ENCODE measurements around the gene KIRREL3. TPM values are rescaled to one million over a fixed set of nuclear protein-coding genes. Genes with fewer than 3 reads are reported as not detected.

Gene KIRREL3
- polyA plus RNA-seq, 2 of the 4 experiments (the other 2 are of a cell fraction), result 3.0 to 11.0 TPM

GRCh38 chr11:126478466-126478865 lies 522.1 kb downstream of the KIRREL3 start (continued):
- TF ChIP-seq MYC (IDR thresholded peaks at IDR 0.05; ENCODE audit: borderline replicate concordance, low read length), result no peak
- no peak for TF ChIP-seq ESRRA (IDR thresholded peaks at IDR 0.05; ENCODE audit: borderline replicate concordance, low read length)
- no peak for TF ChIP-seq ATOH8 (CRISPR knock-in tag; IDR thresholded peaks at IDR 0.05; ENCODE audit: low read depth)
- no peak for TF ChIP-seq FOXS1 (CRISPR knock-in tag; IDR thresholded peaks at IDR 0.05)
- TF ChIP-seq MAZ (IDR thresholded peaks at IDR 0.05; ENCODE audit: borderline replicate concordance, low read depth, low read length), result no peak
- no peak for TF ChIP-seq CHD4 (IDR thresholded peaks at IDR 0.05; ENCODE audit: borderline replicate concordance)

GRCh38 chr11:126477535-126478305 lies 522.9 kb downstream of the KIRREL3 start:
- no peaks in the 10 kb centered on the region for H3K4me1 ChIP-seq
- no peak overlapping the region for H3K27ac ChIP-seq
- TF ChIP-seq HOXA7 (CRISPR knock-in tag; IDR thresholded peaks at IDR 0.05) (no peak), BHLHE40 (IDR thresholded peaks at IDR 0.05; ENCODE audit: low read depth, low read length) (no peak), HOXB5 (CRISPR knock-in tag; IDR thresholded peaks at IDR 0.05) (no peak), E2F6 (IDR thresholded peaks at IDR 0.05; ENCODE audit: borderline replicate concordance, low read depth) (no peak), CHD2 (IDR thresholded peaks at IDR 0.05; ENCODE audit: low read length, partially characterized antibody) (no peak), PBX3 (IDR thresholded peaks at IDR 0.05) (no peak), CEBPB (IDR thresholded peaks at IDR 0.05) (no peak), RCOR1 (IDR thresholded peaks at IDR 0.05; ENCODE audit: low read depth, low read length) (no peak), KDM5A (IDR thresholded peaks at IDR 0.05) (no peak), HEYL (CRISPR knock-in tag; IDR thresholded peaks at IDR 0.05) (no peak), ESRRA (IDR thresholded peaks at IDR 0.05; ENCODE audit: borderline replicate concordance, low read length) (no peak), POLR2AphosphoS2 (conservative IDR thresholded peaks at IDR 0.05; ENCODE audit: low read length) (no peak), BCL3 (IDR thresholded peaks at IDR 0.05) (no peak), NPAS2 (CRISPR knock-in tag; IDR thresholded peaks at IDR 0.05; ENCODE audit: borderline replicate concordance) (no peak), ZSCAN20 (CRISPR knock-in tag; IDR thresholded peaks at IDR 0.05) (no peak), JUNB (IDR thresholded peaks at IDR 0.05) (no peak), ATOH8 (CRISPR knock-in tag; IDR thresholded peaks at IDR 0.05; ENCODE audit: low read depth) (no peak), MAZ (IDR thresholded peaks at IDR 0.05; ENCODE audit: borderline replicate concordance, low read depth, low read length) (no peak), ZFP36 (IDR thresholded peaks at IDR 0.05; ENCODE audit: borderline replicate concordance, partially characterized antibody) (no peak), NR3C1 (IDR thresholded peaks at IDR 0.05) (no peak)
- no peaks in the 10 kb centered on the region for H3K9me3 ChIP-seq
- ATAC-seq, result no peak
- no peak overlapping the region for H3K4me2 ChIP-seq
- H3K4me3 ChIP-seq, result no peak overlapping the region
- WGBS (ENCODE audit: missing lambda C conversion rate), result 89% methylated on average over 6 of the region's 14 CpGs
- ChIA-PET POLR2A (no interaction called here), CTCF (interaction anchor here (2.3 kb wide), 1 partner anchor 8 kb away, joined by 9 read pairs; no protein-coding TSS in a partner anchor)
- DNase-seq (ENCODE audit: low read depth in 1 of 2, low spot score in 1 of 2), result no peak
- no peak for FAIRE-seq

All from A549 (cell line).